ENCODE measurements around the gene OR1M1.
"Not testable (repeated sequence)": the region's sequence is repeated elsewhere in the genome, so short reads cannot be mapped to it uniquely, and the experiment has no call there.

Gene OR1M1, protein sequence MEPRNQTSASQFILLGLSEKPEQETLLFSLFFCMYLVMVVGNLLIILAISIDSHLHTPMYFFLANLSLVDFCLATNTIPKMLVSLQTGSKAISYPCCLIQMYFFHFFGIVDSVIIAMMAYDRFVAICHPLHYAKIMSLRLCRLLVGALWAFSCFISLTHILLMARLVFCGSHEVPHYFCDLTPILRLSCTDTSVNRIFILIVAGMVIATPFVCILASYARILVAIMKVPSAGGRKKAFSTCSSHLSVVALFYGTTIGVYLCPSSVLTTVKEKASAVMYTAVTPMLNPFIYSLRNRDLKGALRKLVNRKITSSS

DNA sequence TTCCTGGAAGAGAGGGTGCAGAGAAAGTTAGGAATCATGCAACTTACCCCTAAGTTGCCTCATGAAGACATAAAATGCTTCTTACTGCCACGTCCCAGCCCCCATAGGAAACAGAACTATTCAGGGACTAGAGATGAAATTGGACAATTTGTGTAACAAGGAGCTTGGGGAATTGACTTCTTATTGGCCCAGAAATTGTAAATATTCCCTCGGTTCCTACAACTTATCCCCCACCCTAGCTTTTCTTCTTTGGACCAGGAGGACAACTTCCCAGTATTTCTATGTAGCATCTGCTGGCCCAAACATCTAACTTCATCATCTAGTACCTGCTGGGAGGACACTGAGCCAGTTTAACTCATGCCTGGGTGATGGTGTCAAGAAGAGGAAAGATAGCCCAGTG, at the start of gene OR1M1:
OR1M1 (plus strand) TSS at position 301 of the 400 bp plus-strand sequence. CDS start 6,184 bp downstream, outside the sequence.
- no peak for DNase-seq (ENCODE audit: low read depth)

DNA sequence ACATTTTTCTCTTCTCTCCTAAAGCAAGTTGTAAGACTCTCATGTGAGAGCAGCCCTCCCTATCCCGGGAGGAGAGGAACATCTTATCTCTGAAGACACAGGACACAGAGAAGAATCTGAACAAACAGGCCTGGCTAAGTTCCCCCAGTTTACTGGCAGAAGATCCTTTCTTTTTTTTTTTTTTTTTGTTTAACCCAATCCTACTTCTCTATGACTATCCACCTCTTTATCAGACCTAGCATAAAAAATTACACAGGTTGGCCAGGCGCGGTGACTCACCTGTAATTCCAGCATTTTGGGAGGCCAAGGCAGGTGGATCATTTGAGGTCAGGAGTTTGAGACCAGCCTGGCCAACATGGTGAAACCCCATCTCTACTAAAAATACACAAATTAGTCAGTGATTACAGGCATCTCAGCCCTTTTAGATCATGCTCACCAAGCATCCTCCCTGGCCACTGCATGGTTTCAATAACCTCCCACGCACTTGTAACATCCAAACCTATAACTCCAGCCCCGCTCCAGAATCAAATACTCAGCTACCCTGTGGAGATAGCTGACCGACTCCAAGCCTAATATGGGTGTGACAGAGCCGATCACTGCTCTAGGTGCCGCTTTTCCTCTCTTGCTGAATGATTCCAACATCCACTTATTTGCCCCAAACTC, 49.3 kb upstream of the OR1M1 start:
- DNase-seq (ENCODE audit: low read depth), result no peak

DNA sequence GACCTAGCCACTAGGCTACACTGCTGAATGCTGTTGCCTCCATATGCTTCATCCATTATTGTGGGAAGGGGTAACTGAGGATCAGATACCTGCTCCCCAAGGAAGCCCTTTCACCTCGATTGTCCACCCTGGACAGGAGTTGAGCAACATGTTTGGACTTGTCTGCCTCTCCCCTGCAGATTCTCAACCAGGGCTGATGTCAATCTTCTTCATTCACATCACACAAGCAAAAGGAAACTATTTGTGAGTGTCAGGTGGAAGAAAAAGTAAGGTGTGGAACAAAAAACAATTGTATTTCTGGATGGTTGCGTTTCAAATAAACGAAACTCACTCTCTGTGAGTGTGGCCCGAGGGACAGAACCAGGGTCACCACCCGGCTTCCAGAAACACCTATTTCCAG, 47.1 kb upstream of the OR1M1 start:
- no peak for DNase-seq (ENCODE audit: low read depth)

DNA sequence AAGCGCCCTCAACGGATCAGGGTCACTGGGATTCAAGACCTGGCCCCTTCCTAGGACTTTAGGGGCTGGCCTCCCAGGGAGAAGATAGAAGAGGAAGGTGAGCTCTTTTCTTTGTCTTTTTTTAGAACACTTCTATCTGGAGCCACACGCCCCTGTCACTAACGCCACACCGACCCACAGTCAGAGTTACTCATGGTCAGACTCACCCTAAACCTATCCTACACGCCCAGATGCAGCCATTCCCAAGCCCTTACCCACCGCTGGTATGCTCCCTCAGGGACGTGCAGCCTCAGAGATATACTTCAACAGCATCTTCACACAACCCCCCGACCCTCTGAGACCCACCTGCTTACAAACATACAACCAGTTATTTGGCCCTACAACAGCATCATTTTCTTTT, 46.7 kb upstream of the OR1M1 start:
- DNase-seq (ENCODE audit: low read depth), result no peak

DNA sequence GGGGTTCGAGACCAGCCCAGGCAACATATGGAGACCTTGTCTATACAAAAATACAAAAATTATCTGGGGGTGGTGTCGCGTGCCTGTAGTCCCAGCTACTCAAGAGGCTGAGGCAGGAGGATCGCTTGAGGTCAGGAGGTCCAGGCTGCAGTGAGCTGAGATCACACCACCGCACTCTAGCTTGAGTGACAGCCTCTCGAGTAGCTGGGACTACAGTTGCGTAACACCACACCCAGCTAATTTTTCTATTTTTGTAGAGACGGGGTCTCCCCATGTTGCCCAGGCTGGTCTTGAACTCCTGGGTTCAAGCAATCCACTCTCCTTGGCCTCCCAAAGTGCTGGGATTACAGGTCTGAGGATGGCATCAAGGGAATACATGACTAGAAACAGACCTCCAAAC, 45.8 kb upstream of the OR1M1 start:
- no peak for DNase-seq (ENCODE audit: low read depth)

DNA sequence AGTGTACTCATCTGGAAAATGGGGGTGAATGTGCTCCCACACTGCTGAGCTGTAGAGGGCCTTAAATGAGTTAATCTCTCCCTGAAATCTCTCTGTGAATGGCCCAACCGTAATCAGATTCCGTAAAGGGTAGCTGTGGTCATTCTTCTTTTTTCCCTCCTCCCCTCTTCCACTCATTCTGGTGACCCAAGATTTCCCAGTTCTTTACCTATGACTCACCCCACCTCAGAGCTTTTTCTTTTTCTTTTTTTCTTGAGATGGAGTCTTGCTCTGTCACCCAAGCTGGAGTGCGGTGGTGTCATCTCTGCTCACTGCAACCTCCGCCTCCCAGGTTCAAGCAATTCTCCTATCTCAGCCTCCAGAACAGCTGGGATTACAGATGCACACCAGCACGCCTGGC, 43.3 kb upstream of the OR1M1 start:
- no peak for DNase-seq (ENCODE audit: low read depth)

DNA sequence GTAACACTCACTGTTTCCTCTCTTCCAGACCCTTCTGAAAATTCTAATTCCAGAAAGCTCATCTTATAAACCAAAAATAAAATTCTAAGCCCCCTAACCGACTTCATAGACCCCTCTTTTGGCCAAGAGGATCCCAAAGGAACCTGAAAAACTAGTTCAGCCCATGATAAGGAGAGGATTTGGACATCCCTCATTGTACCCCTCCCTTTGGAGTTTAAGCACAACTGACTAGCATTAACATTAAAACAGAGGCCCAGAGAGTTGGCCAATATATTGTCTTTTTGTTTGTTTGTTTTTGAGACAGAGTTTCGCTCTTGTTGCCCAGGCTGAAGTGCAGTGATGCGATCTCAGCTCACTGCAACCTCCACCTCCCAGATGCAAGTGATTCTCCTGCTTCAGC, 42.4 kb upstream of the OR1M1 start:
- DNase-seq (ENCODE audit: low read depth), result no peak

DNA sequence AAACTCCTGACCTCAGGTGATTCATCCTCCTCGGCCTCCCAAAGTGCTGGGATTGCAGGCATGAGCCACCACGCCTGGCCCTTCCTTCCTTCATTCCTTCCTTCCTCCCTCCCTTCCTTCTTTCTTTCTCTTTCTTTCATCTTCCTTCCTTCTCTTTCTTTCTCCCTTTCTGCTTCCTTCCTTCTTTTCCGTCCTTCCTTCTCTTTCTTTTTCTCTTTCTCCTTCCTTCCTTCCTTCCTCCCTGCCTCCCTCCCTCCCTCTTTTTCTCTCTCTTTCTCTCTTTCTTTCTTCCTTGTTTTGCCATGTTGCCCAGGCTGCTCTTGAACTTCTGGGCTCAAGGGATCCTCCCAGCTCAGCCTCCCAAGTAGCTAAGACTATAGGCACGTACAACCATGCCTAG, 40.2 kb upstream of the OR1M1 start:
- no peak for DNase-seq (ENCODE audit: low read depth)

DNA sequence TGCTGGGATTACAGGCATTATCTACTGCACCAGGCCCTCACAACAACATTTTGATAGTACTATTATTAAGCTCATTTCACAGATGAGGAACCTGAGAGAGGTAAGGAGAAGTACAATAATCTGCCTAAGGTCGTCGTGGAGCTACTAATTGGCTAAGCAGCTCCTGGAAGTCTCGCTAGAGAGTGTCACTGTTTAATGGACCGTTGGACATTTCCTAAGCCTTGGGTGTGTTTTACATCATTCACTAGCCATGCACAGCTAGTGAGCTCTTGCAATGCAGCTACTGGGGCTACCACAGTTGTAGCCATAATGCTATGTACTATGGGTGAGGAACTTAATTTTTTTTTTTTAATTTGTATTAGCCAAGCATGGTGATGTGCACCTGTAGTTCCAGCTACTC, 34.0 kb upstream of the OR1M1 start:
- no peak for DNase-seq (ENCODE audit: low read depth)

DNA sequence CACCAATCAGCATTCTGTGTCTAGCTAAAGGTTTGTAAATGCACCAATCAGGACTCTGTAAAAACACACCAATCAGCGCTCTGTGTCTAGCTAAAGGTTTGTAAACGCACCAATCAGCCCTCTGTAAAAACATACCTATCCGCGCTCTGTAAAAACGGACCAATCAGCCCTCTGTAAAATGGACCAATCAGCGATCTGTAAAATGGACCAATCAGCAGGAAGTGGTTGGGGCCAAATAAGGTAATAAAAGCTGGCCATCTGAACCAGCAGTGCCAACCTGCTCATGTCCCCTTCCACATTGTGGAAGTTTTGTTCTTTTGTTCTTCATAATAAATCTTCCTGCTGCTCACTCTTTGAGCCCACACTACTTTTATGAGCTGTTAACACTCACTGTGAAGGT, 33.2 kb upstream of the OR1M1 start:
- DNase-seq (ENCODE audit: low read depth), result not testable (repeated sequence)

DNA sequence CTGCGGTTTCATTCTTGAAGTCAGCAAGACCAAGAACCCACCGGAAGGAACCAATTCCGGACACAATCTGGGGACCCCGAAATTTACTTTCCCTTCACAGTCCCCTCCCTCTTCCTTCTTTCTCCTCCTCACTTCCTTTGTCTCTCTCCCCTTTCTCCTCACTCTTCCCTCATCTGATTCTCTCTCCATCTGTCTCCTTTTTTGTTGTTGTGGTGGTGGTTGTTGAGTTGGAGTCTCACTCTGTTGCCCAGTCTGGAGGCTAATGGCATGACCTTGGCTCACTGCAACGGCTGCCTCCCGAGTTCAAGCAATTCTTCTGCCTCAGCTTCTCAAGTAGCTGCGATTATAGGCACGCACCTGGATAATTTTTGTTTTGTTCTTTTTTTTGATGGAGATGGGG, 32.7 kb upstream of the OR1M1 start:
- no peak for DNase-seq (ENCODE audit: low read depth)

DNA sequence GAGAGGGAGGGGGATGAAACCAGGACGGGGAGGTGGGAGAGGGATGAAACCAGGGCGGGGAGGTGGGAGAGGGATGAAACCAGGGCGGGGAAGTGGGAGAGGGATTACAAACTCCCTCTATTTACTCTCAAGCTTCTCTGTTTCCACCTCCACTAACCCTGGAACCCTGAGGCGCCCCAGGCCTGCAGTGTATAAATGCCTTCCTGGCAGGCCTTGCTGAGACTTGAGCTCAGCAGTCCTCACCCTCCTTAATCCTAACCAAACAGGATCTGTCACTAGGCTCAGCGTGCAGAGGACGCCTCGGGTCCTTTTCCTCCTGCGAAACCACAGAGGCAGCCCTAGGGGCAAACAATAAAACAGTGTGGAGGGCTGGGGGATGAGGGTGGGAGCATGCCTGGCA, 32.1 kb upstream of the OR1M1 start:
- no peak for DNase-seq (ENCODE audit: low read depth)

DNA sequence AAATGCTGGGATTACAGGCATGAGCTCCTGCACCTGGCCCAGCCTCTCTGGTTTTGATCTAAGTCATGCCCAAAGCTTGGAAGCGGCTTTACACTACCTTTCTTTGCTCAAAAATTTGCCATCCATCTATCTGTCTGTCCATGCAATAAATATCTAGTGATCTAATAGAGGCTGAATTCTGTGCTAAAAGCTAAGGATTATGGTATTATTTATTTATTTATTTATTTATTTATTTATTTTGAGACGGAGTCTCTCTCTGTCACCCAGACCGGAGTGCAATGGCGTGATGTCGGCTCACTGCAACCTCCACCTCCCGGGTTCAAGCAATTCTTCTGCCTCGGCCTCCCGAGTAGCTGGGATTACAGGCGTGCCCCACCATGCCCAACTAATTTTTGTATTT, 30.7 kb upstream of the OR1M1 start:
- not testable (repeated sequence) for DNase-seq (ENCODE audit: low read depth)

DNA sequence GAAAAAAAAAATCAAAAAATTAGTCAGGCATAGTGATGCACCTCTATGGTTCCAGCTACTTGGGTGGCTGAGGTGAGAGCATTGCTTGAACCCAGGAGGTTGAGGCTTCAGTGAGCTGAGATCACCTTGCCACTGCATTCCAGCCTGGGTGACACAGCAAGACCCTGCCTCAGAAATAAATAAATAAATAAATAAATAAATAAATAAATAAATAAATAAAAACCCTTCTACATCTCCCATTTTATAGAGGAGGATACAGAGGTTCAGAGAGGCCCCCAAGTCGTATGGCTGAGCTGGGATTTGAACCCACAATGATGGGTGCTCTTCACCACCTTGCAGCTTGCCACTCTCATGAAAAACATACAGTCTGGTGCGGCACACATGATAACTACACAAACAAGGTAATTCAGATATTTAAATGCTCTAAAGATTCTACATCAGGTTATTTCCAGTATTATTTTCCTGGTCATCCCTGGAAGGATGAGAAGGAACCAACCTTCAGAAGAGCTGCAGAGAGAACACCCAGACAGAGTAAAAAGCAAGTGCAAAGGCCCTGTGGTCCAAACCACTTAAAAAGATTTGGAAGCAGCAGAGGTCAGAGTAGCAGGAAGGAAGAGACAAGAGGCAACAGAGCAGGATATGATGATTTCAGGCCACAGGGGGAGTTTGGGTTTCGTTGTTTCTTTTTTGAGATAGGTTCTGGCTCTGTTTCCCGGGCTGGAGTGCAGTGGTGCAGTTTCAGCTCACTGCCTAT, 29.2 kb upstream of the OR1M1 start:
- no peak for DNase-seq (ENCODE audit: low read depth)

DNA sequence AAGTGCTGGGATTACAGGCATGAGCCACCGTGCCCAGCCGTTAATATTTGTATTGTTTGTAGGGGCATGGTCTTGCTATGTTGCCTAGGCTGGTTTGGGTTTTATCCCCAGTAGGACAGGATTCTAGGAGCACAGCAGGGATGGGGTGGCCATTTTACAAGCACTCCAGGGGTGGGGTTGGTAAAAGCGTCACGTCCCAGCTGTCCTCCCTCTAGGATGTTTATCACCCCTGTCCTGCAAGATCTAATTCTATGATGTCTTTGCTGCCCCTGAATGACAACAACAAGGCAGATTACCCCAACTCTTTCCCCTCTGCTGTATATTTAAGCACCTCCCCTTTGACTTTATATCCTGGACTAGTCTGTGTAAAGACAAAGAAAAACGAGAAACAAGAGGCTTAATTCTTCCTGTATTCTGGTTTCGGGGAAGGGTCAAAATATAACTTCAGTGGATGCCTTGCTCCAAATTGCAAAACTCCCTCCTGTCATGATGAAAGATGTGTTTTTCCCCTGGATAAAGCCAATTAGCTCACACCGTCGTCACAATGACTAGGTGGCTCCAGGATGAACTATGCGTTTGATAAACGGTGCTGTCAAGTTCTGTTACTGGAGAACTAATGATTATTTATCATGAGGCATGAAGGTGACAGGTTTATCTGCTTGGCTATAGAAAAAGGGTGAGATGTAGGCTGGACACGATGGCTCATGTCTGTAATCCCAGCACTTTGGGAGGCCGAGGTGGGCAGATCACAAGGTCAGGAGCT, 27.8 kb upstream of the OR1M1 start:
- DNase-seq (ENCODE audit: low read depth), result no peak

DNA sequence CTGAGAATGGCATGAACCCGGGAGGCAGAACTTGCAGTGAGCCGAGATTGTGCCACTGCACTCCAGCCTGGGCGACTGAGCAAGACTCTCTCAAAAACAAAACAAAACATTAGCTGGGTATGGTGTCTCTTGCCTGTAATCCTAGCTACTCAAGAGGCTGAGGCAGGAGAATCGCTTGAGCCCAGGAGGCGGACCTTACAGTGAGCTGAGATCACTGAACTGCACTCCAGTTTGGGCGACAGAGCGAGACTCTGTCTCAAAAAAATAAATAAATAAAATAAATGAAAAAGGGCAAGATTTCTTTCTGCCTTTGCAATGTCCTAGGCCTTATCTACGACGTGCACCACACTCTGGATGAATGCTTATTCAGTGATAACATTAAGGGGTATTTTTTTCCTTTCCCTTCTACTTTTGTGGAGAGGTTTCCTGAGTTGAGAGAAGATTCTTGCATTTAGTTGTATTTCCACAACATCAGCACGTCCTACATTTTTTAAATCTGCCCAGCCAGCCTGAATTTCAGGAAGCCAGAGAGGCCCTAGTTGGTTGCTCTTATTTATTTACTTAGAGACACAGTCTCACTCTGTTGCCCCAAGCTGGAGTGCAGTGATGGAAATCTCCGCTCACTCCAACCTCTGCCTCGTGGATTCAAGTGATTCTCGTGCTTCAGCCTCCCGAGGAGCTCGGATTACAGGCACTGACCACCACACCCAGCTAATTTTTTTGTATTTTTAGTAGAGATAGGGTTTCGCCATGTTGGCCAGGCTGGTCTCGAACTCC, 26.1 kb upstream of the OR1M1 start:
- DNase-seq (ENCODE audit: low read depth), result no peak

DNA sequence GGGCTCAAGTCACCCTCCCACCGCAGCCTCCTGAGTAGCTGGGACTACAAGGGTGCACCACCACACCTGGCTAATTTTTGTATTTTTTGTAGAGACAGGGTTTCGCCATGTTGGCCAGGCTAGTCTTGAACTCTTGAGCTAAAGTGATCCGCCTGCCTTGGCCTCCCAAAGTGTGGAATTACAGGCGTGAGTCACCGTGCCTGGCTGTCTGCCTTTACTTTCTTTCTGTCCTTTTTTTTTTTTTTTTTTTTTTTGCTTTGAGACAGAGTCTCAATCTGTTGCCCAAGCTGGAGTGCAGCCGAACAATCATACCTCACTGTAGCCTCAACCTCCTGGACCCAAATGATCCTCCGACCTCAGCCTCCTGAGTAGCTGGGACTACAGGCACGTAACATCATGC, 25.0 kb upstream of the OR1M1 start:
- no peak for DNase-seq (ENCODE audit: low read depth)

DNA sequence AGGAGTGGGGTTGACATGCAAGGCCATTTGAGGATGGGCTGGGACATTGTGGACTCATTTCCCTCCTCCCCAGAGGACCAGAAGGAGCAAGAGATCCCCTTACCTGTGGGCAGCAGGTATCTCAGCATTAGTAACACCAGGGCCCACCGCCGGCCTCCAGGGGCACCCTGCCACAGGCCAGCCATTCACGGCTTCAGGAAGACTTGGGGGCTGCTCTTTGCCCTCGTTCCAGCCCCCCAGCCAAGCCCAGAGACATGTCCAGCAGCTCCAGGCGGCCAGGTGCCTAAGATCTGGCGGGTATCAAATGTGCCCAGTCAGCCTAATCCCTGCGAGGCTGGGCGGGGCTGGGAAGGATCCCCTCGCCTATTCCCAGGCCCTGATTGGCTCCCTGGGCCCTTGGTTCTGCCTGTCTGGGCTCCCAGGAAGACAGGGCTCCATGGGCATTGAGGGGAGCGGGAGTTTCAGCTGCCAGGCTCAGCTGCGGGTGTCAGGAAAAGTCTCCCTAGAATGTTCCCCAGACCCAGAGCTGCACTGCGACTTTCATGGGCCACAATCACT, 21.3 kb upstream of the OR1M1 start:
- no peak for DNase-seq (ENCODE audit: low read depth)

DNA sequence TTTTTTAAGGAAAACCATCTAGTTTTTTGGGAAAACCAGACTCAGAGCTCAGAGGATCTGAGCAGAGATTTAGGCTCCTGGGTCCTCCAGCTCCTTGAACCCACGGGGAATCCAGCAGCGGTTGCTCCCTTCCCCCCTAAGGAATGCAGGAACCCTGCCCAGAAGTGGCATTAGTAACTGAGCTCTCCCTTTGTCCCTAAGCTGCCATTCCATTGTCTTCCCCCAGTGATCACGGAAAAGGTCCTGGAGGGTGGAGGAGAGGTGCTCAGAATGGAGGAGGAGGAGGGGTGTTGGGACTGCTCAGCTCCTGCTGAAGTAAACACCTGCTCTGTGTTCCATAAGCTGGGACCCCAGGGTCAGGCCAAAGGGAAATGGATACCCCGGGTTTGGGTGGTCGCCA, 16.8 kb upstream of the OR1M1 start:
- no peak for DNase-seq (ENCODE audit: low read depth)

DNA sequence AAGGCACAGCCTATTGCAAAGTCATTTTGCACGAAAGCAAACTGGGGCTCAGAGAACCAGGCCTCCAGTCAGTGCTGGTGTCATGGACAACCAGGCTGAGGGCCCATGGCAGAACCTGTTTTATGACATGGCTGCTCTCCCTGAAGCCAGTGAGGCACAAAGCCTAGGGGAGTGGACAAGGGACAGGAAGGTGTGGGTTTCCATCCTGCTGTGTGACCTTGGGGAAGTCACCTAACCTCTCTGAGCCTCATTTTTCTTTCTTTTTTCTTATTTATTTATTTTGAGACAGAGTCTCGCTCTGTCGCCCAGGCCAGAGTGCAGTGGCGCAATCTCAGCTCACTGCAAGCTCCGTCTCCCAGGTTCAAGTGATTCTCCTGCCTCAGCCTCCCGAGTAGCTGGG, 15.1 kb upstream of the OR1M1 start:
- DNase-seq (ENCODE audit: low read depth), result not testable (repeated sequence)

DNA sequence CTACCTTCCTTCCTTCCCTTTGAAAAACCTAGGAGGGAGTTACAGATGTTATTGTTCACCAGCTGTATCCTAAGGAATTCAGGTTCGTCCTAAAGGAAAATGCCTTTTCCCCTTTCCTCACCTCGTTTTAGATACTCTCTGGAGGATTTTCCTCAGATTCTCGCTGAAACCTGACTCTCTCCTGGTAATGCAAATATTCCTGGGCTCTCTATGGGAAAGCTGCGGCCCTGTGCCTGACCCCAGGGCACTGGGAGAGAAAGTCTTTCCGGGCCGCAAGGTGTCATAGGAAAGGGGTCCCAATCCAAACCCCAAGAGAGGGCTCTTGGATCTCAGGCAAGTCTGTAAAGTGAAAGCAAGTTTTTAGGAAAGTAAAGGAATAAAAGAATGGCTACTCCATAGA, 13.1 kb upstream of the OR1M1 start:
- no peak for DNase-seq (ENCODE audit: low read depth)
